ENCODE measurements around the gene HOXD8. TPM values are rescaled to one million over a fixed set of nuclear protein-coding genes. Genes with fewer than 3 reads are reported as not detected.
A peak's percentile ranks its signal among the peaks of the same experiment; 100 is the strongest.

The HOXD8 gene
- total RNA-seq, 1 donor from 2014 or later = 30.3 TPM

DNA sequence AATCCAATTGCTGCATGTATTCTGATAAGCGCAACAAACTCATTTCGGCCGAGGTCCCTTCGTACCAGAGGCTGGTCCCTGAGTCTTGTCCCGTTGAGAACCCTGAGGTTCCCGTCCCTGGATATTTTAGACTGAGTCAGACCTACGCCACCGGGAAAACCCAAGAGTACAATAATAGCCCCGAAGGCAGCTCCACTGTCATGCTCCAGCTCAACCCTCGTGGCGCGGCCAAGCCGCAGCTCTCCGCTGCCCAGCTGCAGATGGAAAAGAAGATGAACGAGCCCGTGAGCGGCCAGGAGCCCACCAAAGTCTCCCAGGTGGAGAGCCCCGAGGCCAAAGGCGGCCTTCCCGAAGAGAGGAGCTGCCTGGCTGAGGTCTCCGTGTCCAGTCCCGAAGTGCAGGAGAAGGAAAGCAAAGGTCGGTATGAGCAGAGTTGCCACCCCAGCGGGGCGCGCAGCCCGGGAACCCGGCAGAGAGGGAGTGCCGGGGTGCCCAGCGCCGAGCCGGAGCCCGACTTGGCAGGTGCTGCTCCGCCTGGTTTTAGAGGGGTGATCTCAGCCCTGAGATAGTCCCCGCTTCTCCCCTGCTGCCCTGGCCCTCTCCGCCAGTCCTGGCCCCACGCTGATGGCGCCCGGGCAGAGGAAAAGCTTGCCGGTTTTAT is 12.2 kb upstream of the HOXD8 start:
- DNase-seq = peak; percentile 64

DNA sequence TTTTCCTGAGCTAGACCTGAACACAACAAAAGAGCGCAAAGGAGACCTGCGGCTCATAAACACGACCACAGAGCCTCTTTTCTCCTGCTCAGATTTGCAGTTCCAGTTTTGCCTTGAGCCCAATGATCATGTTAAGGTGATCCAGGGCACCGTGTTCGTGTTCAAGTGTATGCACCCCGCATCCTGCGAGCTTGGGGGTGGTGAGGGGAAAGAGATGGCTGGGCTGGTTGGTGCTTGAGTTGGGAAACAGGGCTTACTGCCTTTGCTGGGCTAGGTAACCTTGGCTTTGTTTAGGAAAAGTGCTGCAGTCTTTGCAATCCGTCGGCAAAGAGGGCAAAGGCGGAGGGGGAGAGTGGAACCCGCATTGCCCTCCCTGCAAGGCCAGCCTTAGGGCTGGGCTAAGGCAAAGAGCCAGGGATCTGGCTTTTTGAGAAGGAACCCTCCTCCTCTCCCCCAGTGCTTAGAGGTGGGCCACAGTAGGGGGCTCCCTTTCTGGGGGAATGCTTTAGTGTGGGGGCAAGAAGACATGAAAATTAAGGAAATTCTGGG is 11.6 kb upstream of the HOXD8 start:
- peak; percentile 42 for DNase-seq

DNA sequence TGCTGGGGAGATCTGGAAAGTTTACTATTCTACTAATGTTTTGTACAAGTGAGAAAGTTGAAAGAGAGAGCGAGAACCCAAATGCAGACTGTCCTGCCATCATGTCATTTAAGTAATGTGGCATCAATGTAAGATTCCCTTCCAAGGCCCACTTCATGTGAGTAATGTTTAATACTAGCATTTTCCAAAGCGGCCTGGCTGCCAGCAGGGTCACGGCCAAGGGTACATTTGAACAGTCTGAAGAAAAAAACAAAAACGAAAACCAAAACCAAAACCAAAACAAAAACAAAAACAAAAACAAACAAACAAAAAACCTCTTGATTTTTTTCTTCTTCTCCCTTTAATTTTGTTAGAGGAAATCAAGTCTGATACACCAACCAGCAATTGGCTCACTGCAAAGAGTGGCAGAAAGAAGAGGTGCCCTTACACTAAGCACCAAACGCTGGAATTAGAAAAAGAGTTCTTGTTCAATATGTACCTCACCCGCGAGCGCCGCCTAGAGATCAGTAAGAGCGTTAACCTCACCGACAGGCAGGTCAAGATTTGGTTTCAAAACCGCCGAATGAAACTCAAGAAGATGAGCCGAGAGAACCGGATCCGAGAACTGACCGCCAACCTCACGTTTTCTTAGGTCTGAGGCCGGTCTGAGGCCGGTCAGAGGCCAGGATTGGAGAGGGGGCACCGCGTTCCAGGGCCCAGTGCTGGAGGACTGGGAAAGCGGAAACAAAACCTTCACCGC is 10.7 kb upstream of the HOXD8 start:
- peak; percentile 92 for DNase-seq

DNA sequence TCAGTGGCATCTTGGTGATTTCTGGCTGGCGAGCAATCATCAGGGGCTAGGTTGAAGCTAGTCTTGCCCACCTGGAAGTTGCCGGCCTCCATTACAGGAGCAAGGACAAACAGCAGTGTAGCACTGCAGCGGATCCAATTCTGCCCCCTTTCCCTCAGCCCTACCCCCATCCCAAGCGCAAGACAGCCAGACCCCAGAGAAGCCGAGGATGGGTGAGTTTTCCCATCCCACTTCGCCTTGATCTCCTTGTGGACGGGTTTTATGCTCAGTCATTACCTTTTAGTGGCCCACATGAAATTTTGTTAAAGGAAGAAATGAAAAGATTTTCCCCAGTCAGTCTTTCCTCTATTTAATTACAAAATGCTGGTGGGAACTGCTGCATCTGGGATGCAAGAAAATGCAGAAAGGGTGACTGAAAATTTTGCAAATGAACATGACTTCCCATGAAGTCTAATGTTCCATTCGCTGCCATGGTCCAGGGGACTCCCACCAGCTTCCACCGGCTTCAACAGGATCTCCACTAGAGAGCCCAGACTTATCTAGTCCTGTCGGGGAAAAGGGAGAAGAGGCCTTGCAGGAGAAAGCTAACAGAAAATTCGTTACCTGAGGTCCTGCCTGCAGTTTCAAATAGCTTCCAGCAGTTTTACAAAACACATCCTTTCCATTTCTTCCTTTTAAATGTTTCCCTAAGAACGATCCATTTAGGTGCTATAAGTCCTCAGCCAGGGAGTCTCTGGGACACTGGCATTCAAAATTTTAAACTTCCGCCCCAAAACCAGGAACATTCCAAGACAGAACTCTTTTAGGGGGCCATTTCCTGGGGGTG is 8.9 kb upstream of the HOXD8 start:
- DNase-seq = peak; percentile 63

DNA sequence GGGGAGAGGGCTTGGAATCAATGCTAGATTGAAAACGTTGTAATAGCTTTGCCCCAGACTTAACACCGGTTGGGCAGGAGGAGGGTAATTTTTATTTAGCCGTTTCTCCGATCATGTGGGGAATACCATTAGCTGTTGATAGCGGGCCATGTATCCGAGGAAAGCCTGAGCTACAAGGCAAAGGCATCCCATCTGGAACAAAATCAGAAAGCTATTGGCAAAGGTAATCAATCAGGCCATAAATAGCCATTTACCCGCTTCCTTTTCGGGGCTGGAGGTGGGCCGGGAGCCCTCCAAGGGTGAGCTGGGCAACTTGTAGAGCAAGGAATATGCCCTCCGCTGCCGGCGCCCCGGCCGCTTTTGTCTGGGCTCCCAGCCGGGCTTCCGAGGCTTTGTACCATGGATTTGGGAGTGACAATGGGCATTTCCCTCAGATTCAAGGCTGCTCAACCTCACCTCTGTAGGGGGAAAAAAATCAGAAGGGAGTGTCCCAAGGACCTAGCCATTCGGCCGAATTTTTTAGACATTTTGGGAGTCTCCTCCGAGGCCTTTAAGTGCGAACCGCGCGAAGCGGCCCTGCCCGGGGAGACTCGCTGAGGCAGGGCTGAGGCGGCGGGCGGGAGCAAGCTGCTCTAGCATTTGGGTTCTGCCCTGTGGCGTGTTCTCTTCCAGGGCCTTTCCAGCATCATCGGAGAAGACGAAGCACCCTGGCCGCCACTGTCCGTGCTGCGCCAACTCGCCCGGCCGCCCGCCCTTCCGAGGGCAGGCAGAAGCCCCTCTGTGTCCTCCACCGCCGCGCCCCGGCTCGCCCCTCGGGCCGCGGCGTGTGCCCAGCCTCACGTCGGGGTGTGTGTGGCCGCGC is 8.1 kb upstream of the HOXD8 start:
- peak; percentile 61 for DNase-seq

DNA sequence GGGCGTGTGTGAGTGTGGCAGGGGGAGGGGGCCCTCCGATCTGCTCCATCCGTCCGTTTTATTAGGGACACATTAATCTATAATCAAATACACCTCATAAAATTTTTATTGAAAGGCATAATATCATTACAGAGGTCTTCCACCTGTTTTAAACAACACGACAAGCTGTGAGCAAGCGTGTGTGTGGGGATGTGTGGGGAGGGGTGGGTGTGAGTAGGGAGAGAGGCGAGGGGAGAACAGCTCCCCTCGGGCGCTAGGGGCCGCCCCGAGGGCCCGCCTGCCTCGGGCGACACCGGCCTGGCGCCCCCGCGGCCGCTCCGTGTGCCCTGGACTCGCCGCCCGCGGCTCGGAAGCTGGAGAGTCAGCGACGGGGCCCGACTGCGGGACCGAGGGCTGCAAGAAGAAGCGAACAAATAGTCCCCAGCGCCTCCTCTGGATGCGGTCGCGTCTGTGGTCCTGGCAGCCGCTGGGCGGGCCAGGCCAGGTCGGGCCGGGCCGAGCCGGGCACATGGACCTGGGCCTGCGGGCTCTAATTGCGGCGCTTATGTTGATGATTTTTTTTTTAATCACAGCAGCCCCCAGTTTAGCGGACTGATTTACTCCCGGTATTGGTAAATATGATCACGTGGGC is 7.3 kb upstream of the HOXD8 start:
- DNase-seq = no peak

DNA sequence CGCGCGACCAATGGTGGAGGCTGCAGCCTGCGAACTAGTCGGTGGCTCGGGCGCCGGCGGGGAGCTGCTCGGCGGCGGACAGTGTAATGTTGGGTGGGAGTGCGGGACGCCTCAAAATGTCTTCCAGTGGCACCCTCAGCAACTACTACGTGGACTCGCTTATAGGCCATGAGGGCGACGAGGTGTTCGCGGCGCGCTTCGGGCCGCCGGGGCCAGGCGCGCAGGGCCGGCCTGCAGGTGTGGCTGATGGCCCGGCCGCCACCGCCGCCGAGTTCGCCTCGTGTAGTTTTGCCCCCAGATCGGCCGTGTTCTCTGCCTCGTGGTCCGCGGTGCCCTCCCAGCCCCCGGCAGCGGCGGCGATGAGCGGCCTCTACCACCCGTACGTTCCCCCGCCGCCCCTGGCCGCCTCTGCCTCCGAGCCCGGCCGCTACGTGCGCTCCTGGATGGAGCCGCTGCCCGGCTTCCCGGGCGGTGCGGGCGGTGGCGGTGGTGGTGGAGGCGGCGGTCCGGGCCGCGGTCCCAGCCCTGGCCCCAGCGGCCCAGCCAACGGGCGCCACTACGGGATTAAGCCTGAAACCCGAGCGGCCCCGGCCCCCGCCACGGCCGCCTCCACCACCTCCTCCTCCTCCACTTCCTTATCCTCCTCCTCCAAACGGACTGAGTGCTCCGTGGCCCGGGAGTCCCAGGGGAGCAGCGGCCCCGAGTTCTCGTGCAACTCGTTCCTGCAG is 6.7 kb upstream of the HOXD8 start, which contains the start of gene HOXD9:
TSS of gene HOXD9 (plus strand) at position 37 of the 728 bp plus-strand sequence. CDS start at position 87, 50 bp downstream.
- peak; percentile 93 for DNase-seq

DNA sequence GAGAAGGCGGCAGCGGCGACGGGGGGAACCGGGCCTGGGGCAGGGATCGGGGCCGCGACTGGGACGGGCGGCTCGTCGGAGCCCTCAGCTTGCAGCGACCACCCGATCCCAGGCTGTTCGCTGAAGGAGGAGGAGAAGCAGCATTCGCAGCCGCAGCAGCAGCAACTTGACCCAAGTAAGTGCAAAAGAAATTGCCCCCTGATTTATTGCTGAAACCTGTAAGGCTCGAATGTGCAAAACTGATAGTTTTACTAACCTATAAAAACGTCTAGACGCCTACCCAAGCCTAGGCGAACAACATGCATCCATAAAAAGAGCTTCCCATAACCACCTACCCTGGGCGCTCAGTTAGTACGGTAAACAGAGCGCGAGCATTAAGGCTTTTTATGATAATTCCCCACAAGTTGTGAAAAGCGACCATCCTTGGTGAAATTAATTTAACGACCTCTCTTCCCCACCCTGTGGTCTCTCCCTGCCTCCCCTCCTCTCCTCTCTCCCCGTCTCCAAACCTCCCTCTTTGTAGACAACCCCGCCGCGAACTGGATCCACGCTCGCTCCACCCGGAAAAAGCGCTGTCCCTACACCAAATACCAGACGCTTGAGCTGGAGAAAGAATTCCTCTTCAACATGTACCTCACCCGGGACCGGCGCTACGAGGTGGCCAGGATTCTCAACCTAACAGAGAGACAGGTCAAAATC is 5.9 kb upstream of the HOXD8 start:
- peak; percentile 64 for DNase-seq

DNA sequence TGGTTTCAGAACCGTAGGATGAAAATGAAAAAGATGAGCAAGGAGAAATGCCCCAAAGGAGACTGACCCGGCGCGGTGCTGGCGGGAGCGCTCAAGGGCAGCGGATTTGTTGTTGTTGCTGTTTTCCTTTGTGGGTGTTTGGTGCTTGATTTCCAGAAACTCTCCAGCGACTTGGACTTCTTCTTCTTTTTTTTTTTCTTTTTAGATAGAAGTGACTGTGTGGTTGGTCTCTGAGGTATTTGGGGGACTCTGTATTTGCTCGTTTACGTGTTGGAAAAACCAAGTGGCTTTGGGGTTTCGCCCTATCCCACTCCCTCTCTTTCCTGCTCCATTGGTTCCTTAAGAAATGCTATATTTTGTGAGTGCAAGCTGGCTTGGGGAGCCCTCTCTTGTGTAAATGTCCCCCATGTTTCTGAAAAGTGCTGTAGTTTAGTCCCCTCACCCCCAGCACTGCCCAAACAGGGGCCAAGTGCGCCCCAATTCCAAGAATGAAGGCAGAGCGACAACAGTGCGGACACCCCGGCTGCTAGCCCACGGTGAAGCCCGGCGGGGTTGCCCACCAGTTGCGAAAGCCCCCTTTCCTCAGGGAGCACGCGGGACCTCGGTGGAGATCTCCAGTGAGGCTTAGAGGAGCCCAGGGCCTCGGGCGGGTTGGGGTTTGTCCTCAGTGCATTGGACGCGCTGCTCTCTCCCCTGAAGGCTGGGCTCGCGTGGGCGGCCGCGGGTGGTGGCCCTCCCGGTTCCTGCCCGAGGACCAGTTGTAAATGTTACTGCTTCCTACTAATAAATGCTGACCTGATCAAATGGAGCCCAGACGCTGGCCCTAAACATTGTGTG is 5.2 kb upstream of the HOXD8 start:
- DNase-seq = no peak

DNA sequence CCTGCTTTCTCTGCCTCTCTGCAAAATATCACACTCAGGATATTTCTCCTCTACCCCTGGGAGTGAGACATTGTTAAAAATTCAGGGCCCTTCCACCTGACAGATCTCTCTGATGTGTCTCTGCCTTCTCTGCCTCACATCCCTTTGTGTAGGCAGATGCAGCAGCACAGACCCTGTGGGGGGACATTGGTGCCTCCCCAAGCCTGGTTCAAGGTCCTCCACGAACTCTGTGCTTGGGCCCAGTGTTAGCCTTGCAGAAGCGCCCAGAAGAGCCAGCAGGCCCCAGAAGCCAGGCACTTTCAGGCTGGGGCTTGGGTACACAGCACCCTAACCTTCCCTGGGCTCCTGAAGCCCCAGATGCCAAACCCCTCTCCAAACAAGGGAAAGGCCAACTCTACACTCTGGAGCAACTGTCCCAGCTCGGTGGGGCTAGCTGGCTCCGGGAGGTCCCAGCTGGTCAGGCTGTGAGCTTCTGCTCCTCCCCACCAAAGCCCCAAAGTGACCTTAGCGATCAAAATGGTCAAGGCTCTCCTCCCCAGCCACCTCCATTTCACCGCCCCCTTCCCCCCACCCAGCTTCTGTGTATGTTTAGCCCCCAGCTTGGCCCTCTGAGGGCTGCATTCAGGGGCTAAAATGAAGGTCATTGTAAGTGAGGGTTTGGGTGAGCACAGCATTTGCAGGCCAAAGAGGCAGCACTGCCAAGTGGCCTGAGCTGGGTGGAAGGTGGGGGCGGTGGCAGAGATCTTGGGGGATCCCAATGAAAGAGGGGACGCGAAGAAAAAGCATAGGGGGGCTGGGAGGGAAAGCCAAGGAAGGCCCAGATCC is 4.3 kb upstream of the HOXD8 start:
- DNase-seq = peak; percentile 43

DNA sequence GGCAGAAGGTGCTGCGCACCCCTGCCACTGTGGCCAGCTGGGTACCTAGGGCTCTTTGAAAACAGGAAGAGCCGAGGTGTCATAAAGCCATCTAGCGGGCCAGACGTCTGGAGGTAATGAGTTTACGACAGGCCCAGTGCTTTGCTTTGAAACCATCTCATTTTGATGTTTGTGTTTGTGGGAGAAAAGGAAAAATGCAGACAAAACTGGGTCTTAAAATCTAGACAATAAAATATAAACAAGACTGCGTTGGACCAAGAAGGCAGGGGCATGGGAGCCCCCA is 3.8 kb upstream of the HOXD8 start:
- peak; percentile 60 for DNase-seq

DNA sequence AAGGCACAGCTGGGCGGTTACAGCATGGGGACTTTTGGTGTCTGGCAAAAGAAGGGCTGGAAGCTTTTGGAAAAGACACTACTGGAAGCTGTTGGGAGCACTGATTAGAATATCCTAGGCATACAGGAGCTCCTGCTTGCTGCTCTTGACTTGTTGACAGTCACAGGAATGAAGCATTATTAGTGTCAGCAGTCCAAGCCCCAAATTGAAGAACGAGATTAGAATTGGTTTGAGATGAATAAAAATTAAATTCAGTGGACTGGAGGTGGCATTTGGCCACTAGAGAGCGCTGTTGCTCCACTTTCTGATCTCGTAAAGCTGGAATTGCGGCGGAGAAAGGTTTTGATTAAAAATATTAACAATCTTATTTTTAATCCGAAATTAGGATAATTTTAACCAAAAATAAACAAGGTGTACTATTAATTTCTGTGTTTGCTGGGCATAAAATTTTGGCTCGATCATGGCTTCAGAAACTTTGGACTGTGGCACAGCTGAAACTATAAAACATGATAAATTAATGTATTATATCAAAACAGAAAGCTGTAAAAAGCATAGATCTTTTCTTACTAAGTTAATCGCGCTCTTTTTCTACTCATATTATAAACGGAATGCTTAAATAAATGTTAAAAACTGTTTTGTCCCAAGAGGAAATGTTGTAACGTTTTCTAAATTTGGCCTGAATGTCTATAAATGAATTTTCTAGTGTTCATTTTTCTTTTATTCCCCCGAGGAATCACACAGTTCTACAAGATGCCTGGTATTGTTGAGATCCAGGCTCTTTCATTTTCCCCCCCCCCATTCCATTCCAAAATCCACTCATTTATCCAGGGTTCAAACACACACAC is 2.4 kb upstream of the HOXD8 start:
- peak; percentile 91 for DNase-seq

DNA sequence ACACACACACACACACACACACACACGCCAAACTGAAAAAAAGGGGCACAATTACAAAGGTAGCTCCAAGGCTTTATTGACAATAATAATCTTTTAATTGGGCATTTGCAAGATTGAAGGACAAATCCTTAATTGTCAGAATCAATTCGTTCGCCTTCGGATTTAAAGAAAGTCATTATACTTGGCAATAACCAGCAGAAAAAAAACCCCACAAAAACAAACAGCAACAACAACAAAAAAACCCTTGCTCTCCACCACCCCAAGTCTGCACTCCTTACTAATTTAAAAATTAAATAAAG is 1.8 kb upstream of the HOXD8 start:
- DNase-seq = no peak

DNA sequence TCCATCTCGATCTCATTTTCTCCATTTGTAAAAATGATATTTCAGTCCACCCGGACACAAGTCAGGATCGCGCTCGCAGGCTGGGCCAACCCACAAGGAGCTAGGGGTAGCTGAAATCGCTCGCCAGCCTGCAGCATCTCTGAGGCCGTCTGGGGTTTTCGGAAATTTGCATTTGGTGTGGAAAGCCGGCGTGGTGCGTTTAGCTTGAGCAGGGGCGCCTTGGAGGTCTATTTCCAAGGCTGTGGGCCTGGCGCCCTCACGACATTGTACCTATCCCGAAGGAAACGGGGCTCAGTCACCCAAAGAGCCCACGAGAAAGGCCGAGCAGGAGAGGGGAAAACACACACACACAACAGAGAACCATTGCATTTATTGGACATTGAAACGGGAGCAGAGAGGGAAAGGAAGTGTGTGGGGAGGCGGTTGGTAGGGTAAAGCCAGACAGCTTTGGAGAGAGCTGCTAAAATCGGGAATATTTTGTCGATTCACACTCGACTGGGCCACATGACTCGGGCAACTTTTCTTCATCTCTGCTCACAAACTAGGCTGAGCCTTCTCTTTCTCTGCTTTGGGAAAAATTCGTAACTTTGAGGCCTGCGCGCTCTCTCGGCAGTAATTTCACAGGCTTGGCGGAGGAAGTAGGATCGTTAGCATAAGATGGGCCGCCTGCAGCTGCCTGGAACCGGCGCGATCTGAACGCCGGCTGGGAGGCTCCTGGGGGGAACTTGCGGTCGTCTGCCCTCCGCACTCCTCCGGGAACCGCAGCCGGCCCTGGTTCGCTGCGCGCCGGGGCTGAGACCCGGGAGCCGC is 1.1 kb upstream of the HOXD8 start:
- peak; percentile 60 for DNase-seq

DNA sequence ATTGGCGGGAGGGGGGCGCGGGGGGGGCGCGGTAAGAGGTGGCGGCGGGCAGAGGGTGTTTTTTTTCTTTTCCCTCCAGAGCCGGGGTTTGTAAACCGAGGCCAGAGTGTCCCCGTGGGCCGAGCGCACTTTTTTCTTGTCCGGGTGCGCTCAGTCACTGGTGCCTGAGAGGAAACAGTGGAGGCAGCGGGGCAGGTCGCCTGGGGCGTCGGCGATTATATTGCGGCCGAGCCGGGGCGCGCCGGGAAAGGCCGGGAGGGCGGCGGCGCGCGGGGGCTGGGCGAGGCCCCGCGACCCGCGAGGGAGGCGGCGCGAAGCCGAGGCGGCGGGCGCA is 275 bp downstream of the HOXD8 start:
- DNase-seq = no peak

DNA sequence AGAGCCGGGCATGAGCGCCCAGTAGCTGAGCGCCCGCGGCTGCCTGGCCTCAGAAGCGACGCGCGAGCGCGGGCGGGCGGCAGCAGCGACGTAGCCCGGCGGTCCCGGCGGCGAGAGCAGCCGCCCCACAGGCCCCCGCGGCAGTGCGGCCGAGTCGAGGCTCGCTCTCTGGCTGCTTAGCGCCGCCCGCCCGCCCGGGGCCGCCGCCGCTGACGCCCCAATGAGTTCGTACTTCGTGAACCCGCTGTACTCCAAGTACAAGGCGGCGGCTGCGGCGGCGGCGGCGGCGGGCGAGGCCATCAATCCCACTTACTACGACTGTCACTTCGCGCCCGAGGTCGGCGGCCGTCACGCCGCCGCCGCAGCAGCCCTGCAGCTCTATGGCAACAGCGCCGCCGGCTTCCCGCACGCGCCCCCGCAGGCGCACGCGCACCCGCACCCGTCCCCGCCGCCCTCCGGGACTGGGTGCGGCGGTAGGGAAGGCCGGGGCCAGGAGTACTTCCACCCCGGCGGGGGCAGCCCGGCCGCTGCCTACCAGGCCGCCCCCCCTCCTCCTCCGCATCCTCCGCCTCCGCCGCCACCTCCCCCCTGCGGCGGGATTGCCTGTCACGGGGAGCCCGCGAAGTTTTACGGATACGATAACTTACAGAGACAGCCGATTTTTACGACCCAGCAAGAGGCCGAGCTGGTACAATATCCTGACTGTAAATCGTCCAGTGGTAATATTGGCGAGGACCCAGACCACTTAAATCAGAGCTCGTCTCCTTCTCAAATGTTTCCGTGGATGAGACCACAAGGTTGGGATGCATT is 847 bp downstream of the HOXD8 start:
- DNase-seq = peak; percentile 82

Data from dermis blood vessel endothelial cell (primary cell).